HUDEP-2 (cell line): Measurements from ENCODE around the gene CNTROB.
A peak's percentile ranks its signal among the peaks of the same experiment; 100 is the strongest.

ENCODE experiments used
- DNase-seq, 76 experiments: peaks; one replicate each; lab custom pipeline; 2025; ENCODE audit not compliant: unreplicated experiment in 76 of 76; lab: John Stamatoyannopoulos, UW

The CNTROB gene

GRCh38 chr17:7977805-7978204 is 45.8 kb downstream of the CNTROB start:
- DNase-seq = no peak

GRCh38 chr17:7982173-7982572 is 50.2 kb downstream of the CNTROB start:
- DNase-seq = peak in 1 of 76 experiments; percentile 1

GRCh38 chr17:7982666-7983065 is 50.7 kb downstream of the CNTROB start:
- DNase-seq = peak in 3 of 76 experiments; percentile 3 to 12 (median 4)

- DNase-seq = no peak
Observed at GRCh38 chr17:7984904-7985303, 52.9 kb downstream of the CNTROB start.

GRCh38 chr17:7987112-7987893 is 55.3 kb downstream of the CNTROB start:
- no peak for DNase-seq

- DNase-seq = peak in 42 of 76 experiments; percentile 8 to 84 (median 68)
Observed at GRCh38 chr17:7988750-7989178, 56.8 kb downstream of the CNTROB start.

GRCh38 chr17:7989781-7990655 is 58.0 kb downstream of the CNTROB start:
- DNase-seq = peak in 64 of 76 experiments; percentile 8 to 86 (median 66)

- DNase-seq = no peak
Observed at GRCh38 chr17:7992516-7992915, 60.5 kb downstream of the CNTROB start.

GRCh38 chr17:7992924-7993323 is 60.9 kb downstream of the CNTROB start:
- no peak for DNase-seq

- no peak for DNase-seq
Observed at GRCh38 chr17:7993972-7994589, 62.1 kb downstream of the CNTROB start.

- no peak for DNase-seq
Observed at GRCh38 chr17:7995724-7996123, 63.7 kb downstream of the CNTROB start.

GRCh38 chr17:7997186-7997585 is 65.2 kb downstream of the CNTROB start:
- DNase-seq = peak in 27 of 76 experiments; percentile 3 to 47 (median 25)
